Activated gamma-delta T cell treated with Interleukin-2 at 50 U/mL for 16 hours (primary cell): Measurements from ENCODE around the gene ADCY4.

Experiments used
- DNase-seq: peaks from one replicate; pipeline ENCODE4 v3.0.0-alpha.2; 2020

The ADCY4 gene

DNA sequence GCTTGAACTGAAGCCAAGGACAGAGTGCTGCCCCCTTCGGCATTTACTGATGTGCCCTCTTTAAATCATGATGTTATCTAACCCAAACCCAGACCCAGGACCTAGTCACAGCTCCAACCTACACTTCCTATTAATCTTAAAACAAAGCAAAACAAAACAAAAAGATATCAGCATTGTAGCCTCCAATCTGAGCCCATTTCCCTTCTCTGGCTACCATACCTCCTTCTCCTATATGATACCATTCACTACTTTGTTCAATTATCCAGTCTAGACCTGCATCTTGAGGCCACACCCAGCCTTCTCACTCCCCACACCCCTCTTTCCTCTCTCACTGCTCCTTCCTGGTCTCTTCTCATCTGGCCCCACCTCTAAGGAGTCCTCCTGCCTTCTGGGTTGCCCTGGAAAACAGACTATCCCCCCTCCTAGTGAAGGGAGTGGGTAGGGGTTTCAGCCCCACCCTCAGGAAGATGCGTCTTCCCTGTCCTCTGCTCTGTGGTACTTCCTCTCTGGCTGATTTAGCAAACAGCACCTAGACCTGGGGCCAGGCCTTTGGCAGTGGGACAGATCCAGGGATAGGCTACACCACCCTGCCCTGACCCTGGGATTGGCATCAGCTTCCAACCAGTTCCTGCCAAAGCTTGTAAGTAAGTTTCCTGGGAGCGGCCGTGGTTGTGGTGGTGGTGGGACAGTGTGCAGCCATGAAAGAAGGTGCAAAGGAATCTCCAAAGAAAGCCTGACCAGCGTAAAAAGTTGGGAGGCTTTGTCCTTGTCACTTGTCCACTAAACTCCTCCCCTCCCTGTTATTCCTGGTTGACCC, 20.3 kb downstream of the ADCY4 start:
- DNase-seq: no peak

DNA sequence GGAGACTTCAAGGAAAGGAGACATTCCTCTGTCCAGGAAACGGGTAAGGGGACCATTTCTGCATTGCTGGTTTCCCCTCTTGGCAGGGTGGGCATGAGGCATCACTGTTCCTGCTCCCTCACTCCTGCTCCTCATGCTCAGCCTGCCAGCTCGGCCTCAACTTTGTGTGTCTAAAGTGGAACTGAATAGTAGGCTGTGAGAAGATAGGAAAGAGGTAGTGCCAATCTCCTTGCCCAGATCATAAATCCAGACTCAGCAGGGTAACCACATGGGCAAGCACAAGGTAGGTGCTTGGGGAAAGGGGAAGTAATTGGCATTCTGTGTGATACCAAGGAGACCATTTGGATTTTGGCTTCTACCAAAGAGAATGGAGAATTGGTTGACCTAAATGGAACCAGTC, 21.0 kb downstream of the ADCY4 start:
- DNase-seq: no peak

DNA sequence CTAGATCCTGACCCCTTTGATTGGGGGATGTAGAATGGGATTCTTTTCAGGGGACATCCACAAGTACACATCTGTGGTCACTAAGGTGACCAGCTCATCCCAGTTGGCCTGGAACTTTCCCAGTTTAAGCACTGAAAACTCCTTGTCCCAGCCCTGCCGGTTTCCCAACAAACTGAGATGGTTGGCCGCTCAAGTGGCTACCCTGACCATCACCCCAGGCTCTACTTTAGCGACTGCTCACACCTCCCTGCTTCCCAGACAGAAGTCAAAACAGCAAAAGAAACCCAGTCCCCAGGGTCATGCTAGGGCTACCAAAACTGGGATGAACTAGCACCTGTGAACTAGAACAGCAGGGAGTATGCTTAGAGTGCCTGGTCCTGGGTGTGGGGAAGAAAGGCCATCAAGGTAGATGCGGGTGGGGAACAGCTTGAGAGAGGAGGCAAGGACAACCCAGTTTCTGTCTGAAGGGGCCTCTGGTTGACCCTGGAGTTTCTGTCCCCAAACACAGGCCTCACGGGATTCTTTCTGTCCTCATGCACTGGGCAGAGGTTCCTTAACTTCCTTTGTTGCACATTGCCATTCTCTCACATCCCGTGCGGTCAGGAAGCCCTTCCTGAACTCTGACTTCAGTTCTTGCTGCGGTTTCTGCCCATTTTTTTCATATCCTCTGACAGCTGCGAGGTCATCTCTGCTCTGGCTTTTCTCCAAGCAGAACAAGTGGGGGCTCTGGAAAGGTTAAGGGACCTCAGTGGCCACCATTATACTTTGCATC, 21.9 kb downstream of the ADCY4 start:
- DNase-seq: peak; percentile 36

DNA sequence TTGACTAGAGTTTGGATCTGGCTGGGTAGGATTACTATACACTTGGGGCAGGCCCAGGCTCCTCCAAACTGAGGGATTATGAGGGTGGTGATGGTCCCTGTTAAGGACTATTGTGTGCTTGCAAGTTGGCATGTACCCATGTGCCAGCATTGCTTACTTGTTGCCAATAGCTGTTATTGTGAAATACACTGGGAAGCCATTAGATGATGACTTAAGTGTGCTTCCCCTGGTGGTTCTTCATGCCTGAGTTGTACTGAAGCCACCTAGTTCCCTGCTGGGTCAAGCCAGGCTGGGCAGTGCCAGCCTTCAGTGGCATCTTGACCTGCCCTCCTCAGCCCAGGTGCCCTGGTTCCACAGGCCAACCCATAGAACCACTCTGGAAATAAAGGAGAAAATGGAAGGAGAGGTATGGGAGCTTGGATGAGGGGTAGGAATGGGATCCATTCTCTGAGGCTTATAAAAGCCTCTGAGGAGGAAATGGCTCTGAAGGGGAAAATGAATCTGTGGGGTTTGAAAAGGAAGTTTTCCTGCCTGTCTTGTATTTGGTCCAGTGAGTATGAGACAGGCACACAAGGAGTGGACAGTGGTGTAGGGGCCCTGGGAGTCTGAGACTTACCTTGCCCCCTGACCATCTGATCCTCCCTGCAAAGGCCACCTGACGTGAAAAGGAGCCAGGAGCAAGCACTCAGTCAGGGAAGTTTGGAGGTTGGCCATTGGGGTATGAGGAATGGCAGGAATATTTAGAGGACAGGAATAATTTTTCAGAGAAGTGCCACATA, 22.8 kb downstream of the ADCY4 start:
- no peak for DNase-seq

DNA sequence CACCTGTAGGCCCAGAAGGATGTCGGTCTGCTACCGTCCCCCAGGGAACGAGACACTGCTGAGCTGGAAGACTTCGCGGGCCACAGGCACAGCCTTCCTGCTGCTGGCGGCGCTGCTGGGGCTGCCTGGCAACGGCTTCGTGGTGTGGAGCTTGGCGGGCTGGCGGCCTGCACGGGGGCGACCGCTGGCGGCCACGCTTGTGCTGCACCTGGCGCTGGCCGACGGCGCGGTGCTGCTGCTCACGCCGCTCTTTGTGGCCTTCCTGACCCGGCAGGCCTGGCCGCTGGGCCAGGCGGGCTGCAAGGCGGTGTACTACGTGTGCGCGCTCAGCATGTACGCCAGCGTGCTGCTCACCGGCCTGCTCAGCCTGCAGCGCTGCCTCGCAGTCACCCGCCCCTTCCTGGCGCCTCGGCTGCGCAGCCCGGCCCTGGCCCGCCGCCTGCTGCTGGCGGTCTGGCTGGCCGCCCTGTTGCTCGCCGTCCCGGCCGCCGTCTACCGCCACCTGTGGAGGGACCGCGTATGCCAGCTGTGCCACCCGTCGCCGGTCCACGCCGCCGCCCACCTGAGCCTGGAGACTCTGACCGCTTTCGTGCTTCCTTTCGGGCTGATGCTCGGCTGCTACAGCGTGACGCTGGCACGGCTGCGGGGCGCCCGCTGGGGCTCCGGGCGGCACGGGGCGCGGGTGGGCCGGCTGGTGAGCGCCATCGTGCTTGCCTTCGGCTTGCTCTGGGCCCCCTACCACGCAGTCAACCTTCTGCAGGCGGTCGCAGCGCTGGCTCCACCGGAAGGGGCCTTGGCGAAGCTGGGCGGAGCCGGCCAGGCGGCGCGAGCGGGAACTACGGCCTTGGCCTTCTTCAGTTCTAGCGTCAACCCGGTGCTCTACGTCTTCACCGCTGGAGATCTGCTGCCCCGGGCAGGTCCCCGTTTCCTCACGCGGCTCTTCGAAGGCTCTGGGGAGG, 23.9 kb downstream of the ADCY4 start, which contains the start of gene LTB4R:
Gene LTB4R (plus strand): TSS at position 857 of the 959 bp plus-strand sequence. CDS start 4,150 bp downstream, outside the sequence.
- DNase-seq: peak; percentile 64

DNA sequence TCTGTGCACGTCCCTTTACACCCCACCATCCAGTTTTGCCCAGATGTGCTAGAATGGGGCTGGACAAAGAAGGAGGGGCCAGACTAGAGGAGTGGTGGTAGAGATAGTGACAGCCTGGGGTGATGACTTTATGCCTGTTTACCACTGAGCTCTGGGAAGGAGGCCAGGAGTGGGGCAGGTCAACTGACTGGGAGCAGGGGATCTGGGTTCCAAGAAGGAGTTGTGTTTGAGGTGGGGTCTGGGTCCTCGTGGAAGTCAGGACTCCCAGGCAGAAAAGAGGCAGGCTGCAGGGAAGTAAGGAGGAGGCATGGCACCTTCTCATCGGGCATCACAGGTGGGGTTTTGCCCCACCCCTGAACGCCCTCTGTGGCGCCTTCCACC, 24.6 kb downstream of the ADCY4 start:
- DNase-seq: no peak

DNA sequence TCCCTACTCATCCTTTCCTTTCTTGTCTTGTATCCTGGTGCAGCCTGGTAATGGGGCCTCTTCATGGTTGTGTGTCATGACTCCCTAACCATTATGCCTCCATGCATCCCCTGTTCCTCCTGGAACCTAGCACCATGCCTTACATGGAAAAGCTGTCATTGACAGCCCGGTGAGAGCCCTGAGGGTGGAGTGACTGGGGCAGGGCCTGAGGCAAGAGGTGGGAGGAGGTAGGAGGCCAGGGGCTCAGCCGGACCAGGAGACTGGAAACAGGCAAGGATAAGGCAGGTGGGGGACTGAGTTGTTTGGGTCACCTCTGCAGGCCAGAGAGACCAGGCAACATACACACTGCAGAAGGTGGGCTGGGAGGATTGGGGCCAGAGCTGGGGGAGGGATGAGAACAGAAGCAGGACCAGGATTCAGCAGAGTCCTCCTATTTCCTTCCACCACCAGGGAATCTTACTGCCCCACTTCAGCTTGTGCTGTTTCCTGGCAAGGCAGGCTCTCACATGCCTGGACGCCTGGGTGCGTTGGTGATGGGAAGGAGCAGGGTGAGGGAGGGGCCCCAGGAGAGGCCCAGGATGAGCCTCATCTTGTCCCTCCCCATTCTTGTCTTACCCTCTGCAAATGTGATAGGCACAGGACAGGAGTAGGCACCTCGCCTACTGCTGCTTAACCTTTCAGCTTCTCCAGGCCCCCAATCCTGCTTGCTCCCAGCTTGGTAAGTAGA, 25.2 kb downstream of the ADCY4 start, which contains the start of gene LTB4R2:
Gene LTB4R2 (plus strand): TSS at position 603 of the 727 bp plus-strand sequence. CDS start 525 bp downstream, outside the sequence.
- no peak for DNase-seq

DNA sequence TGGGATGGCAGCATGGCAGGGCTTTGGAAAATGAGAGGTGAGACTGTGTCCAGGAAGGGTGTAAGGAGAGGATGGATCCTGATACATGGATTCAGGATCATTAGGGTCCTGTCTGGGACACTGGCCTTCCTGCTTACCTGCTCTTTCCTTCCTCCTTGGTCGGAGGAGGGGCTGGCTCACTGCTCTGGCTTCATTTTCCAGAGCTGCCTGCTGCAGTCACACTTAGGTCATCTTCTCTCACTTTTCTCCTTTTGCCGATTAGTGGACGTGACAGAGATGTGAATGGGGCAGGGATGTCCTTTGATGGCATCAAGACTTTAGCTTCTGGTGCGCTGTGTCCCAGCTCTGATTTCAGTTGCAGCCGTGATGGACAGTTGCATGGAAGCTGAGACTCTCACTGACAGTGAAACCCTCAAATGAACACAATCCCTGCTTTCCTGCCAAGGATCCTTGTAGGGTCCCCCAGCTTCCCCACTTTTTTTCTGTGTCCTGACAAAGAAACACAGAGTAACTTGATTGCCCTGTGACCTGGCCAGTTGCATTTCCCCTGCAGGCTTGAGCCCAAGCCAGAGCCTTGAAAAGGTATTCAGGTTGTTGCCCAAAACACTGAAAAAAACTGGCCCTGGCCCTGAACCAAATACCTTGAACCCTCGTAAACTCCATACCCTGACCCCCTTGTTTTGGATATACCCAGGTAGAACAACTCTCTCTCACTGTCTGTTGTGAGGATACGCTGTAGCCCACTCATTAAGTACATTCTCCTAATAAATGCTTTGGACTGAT, 26.3 kb downstream of the ADCY4 start:
- no peak for DNase-seq

DNA sequence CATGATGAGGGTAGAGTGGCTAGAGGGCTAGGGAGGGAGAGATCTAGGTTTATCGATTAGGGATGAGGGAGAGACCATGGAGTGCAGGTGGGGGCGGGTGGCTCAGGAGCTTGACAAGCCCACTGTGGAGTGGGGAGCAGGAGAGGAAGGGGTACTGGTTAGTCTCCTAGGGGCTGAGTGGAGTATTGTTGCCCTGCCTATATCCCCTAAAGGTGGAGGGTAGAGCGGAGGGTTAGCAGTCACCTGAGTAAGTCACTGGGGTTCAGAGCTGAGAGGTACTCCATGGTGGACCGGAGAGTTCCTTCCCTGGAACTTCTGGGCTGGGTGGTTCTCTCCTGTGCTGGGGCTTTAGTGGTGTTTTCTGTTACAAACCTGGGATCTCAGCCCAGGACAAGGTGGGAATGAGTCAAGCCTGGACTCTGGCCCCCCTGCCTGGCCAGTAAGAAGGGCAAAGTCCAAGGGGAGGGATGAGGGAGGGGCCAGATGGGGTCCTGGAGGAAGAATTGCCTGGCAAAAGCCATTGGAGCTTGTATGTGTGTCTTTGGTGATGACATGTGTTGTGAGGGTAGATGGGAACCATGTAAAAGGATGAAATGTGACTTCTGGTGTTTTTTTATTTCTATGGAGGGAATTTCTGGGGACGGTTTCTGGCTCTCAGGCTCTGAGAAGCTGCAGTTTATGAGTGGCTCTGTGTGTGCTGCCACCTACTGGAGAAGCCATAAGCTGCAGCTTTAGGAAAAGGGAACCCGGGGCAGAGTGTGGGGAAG, 27.1 kb downstream of the ADCY4 start, which contains the start of gene CIDEB:
Gene CIDEB (minus strand): TSS at position 403 of the 767 bp plus-strand sequence. CDS start 119 bp downstream, at position 284.
- peak; percentile 56 for DNase-seq

DNA sequence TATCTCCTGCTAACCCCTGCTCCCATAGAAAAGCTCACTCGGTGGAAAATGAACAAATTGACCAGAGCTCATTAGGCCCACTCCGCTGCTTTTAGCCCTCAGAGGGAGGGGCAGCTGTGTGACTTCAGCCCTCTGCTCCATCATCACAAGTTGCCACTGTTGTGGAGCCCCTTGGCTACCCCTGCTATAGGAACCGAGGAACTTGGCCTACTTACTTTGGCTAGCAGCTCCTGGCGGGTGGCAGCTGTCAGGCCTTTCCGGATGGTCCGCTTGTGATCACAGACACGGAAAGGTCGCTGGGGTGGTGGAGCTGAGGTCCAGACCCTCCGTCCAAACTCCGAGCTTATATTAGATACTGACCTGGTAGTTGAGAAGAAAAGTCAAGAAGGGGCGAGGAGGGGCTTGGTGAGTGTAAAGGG, 27.7 kb downstream of the ADCY4 start:
- DNase-seq: no peak

DNA sequence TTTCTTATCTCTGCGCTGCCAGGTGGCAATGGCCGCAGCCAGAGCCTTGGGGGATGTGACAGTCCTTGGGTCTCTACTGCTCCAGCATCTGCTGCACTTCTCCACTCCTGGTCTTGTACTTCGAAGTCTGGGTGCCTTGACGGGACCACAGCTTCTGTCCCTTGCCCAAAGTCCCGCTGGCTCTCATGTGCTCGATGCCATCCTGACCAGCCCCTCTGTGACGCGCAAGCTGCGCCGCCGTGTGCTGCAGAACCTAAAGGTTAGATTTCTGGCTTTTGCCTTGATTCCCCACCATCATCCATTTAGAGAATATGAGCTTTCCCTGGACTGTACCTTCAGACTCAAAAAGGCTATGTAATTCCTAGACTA, 30.9 kb downstream of the ADCY4 start:
- no peak for DNase-seq

DNA sequence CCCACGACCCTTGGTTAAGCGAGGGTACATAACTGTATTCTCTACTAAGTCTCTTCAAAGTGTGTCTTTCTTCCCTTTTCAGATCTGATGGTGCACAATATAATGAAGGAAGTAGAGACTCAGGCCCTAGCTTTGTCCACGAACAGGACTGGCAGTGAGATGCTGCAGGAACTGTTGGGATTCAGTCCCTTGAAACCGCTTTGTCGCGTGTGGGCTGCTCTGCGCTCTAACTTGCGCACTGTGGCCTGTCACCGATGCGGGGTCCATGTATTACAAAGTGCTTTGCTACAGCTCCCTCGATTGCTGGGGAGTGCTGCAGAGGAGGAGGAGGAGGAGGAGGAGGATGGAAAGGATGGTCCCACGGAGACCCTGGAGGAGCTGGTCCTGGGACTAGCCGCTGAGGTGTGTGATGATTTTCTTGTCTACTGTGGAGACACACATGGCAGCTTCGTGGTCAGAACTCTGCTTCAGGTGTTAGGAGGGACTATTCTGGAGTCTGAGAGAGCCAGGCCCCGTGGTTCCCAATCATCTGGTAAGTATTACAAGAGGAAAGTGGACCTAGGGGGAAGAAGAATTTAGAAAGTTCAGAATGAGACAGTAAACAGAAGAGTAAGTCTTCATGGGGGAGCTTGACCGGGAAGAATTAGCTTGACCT, 34.4 kb downstream of the ADCY4 start:
- no peak for DNase-seq

DNA sequence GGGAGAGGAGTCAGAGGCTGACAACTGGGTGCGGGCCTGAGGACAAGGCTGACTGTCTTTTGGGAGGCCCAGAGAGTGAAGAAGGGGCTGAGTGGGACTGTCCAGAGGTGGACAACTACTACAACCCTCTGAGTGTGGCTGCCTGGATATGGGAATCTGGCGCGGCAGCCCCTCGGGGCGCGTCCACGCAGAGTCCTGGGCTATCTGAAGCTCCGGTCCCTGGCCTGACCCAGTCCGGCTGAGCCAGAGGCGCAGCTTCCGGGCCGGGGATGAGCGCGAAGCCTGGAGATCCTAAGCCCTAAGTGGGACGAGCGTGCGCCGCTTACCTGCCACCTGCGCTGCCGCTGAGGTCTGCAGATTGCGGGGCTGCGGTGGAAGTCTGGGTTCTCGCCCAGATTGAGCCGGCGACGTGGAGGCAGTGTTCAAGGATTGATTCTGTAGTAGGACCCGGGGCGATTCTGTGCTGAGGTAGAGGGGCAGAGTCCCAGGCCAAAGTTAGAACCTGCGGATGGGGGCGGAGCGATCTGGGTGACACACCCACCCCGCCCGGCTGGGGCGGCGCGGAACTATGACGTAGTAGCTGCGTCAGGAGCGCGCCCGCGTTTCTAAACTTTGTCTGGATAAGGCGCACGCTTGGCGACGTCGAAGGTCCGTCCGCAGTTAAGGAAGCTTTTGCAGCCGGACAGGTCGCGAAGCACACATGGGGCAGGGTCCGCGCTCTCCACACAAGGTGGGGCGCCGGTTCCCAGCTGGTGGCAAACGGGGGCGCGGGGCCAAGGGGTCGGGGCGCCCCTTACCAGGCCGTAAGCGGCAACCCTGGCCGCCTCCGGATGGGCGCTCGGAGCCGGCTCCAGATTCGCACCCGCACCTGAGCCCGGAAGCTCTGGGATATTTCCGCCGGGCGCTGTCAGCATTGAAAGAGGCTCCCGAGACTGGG, 35.3 kb downstream of the ADCY4 start, which contains the start of the genes DHRS1 and NOP9:
Gene DHRS1 (minus strand): TSS at position 526 of the 937 bp plus-strand sequence. CDS start 674 bp downstream, outside the sequence.
Gene NOP9 (plus strand): TSS at position 596 of the 937 bp plus-strand sequence. CDS start 105 bp downstream, at position 701.
- peak; percentile 90 for DNase-seq

DNA sequence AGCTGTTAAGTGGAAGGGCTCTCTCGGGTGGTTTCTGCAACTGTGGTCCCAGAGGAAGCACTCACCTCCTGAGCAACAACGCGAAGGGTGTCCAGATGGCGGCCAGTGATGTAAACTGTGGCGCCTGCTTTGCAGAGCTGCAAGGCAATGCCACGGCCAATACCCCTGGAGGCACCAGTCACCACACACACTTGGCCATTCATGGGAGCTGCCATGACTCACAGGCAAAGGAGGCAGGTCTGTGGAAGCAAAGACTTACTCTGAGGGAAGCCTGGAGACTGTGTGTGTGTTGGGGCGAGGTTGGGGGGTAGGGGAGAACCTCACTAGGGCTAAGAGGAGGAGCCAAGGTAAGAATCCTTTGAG, 36.0 kb downstream of the ADCY4 start:
- DNase-seq: no peak

DNA sequence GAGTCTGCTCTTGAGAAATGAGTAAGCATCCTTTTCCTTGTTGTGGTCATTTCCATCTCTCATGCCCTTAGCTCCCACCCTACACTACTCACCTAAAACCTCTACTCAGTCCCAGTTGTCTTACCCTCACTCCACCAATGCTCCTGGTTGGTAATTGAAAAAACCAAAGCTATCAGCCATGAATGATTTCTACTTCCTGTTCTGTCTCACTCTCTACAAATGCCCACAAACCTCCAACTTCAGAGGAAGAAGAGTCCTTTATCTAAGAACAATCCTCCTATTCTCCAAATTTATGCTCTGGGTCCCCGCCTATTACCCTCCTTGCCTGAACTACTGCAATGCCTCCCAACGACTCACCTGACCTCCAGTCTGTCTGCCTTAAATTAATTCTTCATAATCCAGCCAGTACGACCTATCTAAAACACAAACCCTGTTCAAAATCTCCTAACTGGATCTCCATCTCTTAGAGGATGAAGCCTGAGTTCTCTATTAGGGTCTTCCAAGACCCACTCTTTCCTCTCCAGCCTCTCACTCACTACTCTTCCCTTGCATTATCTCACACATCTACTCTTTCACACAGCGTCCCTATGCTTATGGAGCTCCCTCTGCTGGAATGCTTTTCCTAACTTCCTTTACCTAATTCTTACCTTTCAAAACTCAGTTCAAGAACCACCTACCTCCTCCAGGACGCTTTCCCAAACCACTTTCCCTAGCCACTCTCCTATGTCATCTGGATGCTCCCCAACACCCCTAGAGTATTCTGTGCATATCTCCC, 37.5 kb downstream of the ADCY4 start:
- DNase-seq: no peak

DNA sequence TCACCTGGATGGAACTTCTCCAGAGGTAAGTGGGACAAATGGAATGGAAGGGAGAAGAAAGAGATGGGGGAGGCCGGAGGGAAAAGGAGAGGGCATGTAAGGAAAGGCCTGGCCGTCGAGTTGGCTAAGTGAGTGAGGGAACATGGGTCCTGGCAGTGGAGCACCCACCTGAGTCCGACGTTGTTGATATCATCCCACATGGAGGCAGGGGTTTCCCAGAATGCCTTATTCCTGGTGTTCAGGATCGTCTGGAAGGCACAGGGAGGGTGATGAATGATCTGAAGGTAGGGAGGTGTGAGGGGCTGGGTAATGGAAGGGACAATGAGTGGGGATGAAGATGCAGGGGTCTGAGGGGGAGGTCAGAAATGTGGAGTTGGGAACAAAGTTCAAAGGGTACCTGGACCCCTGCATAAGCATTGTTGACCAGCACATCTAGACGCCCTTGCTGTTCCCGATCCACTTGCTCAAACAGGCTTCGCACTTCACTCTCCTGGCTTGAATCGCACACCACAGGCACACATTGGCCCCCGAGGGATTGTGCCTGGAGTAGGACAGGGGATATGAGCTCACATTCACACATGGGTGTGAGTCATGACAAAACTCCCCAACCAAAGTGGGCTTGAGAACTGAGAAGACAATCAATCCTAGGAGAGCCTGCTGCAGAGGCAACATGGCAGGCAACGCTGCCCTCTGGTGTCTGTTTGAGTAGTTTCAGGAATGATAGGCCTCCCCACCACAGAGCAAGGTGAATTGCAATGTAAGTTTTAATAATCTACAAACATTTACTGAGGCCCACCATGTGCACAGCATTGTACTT, 38.3 kb downstream of the ADCY4 start:
- peak; percentile 61 for DNase-seq
